ENCODE data around the gene KIF26A. TPM values are rescaled to one million over a fixed set of nuclear protein-coding genes. Genes with fewer than 3 reads are reported as not detected.

KIF26A gene
- total and polyA plus RNA-seq, 2 of the 4 experiments (the other 2 are of a cell fraction): not detected

- 77% methylated on average over 20 of the region's 23 CpGs; no CpG with 5 or more reads in 1 of the 2 experiments for WGBS, 2 experiments (ENCODE audit: extremely low coverage in 2 of 2, insufficient read length in 1 of 2)
- H3K4ac ChIP-seq (ENCODE audit: low read depth, low read length): no peak overlapping the region
Observed at GRCh38 chr14:104229534-104230055, 91.2 kb downstream of the KIF26A start.

More at GRCh38 chr14:104229534-104230055, 91.2 kb downstream of the KIF26A start:
- Histone ChIP-seq H3K4me2 (ENCODE audit: low read depth, low read length) (no peak overlapping the region), H2AFZ (replicated peaks; ENCODE audit: low read length, poor library complexity) (no peak overlapping the region), H3K4me1 (ENCODE audit: control insufficient read depth, insufficient read depth, low read length) (no peaks in the 10 kb centered on the region), H2AK5ac (ENCODE audit: low read depth, low read length) (no peak overlapping the region), H4K5ac (ENCODE audit: low read depth, low read length) (no peak overlapping the region), H3K14ac (replicated peaks; ENCODE audit: low read depth, low read length) (no peak overlapping the region), H2BK120ac (ENCODE audit: low read depth, low read length) (no peak overlapping the region), H2BK20ac (ENCODE audit: low read depth, low read length) (no peak overlapping the region), H3K36me3 (ENCODE audit: control insufficient read depth, insufficient read depth, low read length) (no peaks in the 10 kb centered on the region), H3K23ac (ENCODE audit: low read depth, low read length) (no peak overlapping the region), H3K18ac (ENCODE audit: low read depth, low read length) (no peak overlapping the region), H4K20me1 (ENCODE audit: insufficient read depth, low read length) (no peaks in the 10 kb centered on the region), H3K9ac (ENCODE audit: low read depth, low read length) (no peak overlapping the region), H3K27me3 (ENCODE audit: control insufficient read depth, insufficient read depth, low read length) (no peaks in the 10 kb centered on the region), H2BK5ac (ENCODE audit: low read depth, low read length, poor library complexity, severe bottlenecking) (no peak overlapping the region), H3K56ac (ENCODE audit: extremely low read depth, insufficient read depth, low read length) (no peak overlapping the region), H2AK9ac (replicated peaks; ENCODE audit: low read depth, low read length, poor library complexity) (no peak overlapping the region), H4K91ac (ENCODE audit: insufficient read depth, low read depth, low read length) (no peak overlapping the region), H2BK15ac (ENCODE audit: low read depth, low read length) (no peak overlapping the region), H3K4me3 (ENCODE audit: insufficient read depth, low read depth, low read length) (no peak overlapping the region), H3K79me1 (ENCODE audit: low read depth in 1 of 2, low read length in 2 of 2) (no peaks in the 10 kb centered on the region), H3K27ac (ENCODE audit: insufficient read depth, low read length) (no peak overlapping the region), H4K8ac (ENCODE audit: low read depth in 2 of 2, low read length in 2 of 2) (no peak overlapping the region), H3K9me3 (ENCODE audit: control insufficient read depth, insufficient read depth, low read length) (peaks cover 62% of the 10 kb centered on the region), H3K9me1 (ENCODE audit: insufficient read depth, low read length) (no peaks in the 10 kb centered on the region)
- ChIA-PET CTCF (no interaction called here), POLR2A (ENCODE audit: unreplicated experiment) (no interaction called here)
- dilution Hi-C loops (cut with HindIII; ENCODE audit: low sequenced_read_pairs, unreplicated experiment) (no loop called here), in situ Hi-C loops (cut with MboI; ENCODE audit: low sequenced_read_pairs) (no loop called here), intact Hi-C loops (cut with micrococcal nuclease) (no loop called here)
- TF ChIP-seq FOS (IDR thresholded peaks at IDR 0.05; ENCODE audit: low read depth, low read length) (no peak), SMC3 (IDR thresholded peaks at IDR 0.05; ENCODE audit: low read depth, low read length) (no peak), CEBPB (IDR thresholded peaks at IDR 0.05; ENCODE audit: low read depth, low read length) (no peak), CHD1 (IDR thresholded peaks at IDR 0.05; ENCODE audit: low read depth, low read length) (no peak), RCOR1 (IDR thresholded peaks at IDR 0.05; ENCODE audit: insufficient replicate concordance, low read length) (no peak), POLR2A (IDR thresholded peaks at IDR 0.05; ENCODE audit: low read depth, low read length) (no peak), MXI1 (IDR thresholded peaks at IDR 0.05; ENCODE audit: borderline replicate concordance, low read depth, low read length) (no peak), MAZ (IDR thresholded peaks at IDR 0.05; ENCODE audit: borderline replicate concordance, low read depth, low read length) (no peak)
- TF ChIP-seq, protein P1, sequence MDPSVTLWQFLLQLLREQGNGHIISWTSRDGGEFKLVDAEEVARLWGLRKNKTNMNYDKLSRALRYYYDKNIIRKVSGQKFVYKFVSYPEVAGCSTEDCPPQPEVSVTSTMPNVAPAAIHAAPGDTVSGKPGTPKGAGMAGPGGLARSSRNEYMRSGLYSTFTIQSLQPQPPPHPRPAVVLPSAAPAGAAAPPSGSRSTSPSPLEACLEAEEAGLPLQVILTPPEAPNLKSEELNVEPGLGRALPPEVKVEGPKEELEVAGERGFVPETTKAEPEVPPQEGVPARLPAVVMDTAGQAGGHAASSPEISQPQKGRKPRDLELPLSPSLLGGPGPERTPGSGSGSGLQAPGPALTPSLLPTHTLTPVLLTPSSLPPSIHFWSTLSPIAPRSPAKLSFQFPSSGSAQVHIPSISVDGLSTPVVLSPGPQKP (IDR thresholded peaks at IDR 0.05; ENCODE audit: borderline replicate concordance, low read depth, low read length): no peak
- DNase-seq (no peak), ATAC-seq (ENCODE audit: low read depth) (no peak)
- no TSS peak for BruUV-seq (replicated peaks)

Measured in IMR-90 (cell line).